ENCODE data around the gene AXDND1. TPM values are rescaled to one million over a fixed set of nuclear protein-coding genes. Genes with fewer than 3 reads are reported as not detected.

AXDND1 gene
- total RNA-seq, 2 donors from 2014 or later = not detected

GRCh38 chr1:179586107-179586823, 220.5 kb downstream of the AXDND1 start:
- H3K4me3 ChIP-seq = peak overlapping the region; percentile 26 to 48
- peaks cover 0 to 13% of the 10 kb centered on the region in 2 donors for H3K4me1 ChIP-seq
- H3K36me3 ChIP-seq = no peaks in the 10 kb centered on the region
- TF ChIP-seq, protein P1, sequence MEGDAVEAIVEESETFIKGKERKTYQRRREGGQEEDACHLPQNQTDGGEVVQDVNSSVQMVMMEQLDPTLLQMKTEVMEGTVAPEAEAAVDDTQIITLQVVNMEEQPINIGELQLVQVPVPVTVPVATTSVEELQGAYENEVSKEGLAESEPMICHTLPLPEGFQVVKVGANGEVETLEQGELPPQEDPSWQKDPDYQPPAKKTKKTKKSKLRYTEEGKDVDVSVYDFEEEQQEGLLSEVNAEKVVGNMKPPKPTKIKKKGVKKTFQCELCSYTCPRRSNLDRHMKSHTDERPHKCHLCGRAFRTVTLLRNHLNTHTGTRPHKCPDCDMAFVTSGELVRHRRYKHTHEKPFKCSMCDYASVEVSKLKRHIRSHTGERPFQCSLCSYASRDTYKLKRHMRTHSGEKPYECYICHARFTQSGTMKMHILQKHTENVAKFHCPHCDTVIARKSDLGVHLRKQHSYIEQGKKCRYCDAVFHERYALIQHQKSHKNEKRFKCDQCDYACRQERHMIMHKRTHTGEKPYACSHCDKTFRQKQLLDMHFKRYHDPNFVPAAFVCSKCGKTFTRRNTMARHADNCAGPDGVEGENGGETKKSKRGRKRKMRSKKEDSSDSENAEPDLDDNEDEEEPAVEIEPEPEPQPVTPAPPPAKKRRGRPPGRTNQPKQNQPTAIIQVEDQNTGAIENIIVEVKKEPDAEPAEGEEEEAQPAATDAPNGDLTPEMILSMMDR (IDR thresholded peaks at IDR 0.05) = peak; percentile 33 to 70
- DNase-seq (ENCODE audit: low spot score) = no peak
- peak overlapping the region; percentile 59 to 70 for H3K27ac ChIP-seq
- H3K9me3 ChIP-seq = no peaks in the 10 kb centered on the region
- H3K27me3 ChIP-seq = no peaks in the 10 kb centered on the region

DNA sequence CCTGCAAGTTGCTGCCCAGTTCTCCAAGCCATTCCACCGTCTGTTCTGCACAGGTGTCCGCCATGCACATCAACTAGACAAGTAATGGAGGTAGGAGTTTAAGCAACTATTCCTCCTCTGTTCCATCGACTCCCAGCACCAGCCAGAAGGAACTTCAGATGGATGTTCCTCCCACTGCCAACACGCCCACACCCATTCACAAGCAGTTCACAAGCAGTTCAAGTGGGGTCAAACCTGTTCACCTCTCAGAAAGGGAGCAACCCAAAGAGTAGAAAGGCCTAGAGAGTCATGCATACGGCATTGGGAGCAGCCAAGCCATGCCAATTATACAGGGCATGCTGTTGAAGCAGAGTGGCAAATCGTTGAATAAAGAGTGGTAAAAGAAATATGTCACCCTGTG, 221.6 kb downstream of the AXDND1 start:
- H3K36me3 ChIP-seq = no peaks in the 10 kb centered on the region
- TF ChIP-seq, protein P1 (IDR thresholded peaks at IDR 0.05) = no peak
- H3K27me3 ChIP-seq = peaks cover 5 to 9% of the 10 kb centered on the region in 2 donors
- no peaks in the 10 kb centered on the region for H3K9me3 ChIP-seq
- no peak for DNase-seq (ENCODE audit: low spot score)
- peaks cover 0 to 19% of the 10 kb centered on the region in 2 donors for H3K4me1 ChIP-seq
- no peak overlapping the region for H3K27ac ChIP-seq
- H3K4me3 ChIP-seq = no peak overlapping the region

DNA sequence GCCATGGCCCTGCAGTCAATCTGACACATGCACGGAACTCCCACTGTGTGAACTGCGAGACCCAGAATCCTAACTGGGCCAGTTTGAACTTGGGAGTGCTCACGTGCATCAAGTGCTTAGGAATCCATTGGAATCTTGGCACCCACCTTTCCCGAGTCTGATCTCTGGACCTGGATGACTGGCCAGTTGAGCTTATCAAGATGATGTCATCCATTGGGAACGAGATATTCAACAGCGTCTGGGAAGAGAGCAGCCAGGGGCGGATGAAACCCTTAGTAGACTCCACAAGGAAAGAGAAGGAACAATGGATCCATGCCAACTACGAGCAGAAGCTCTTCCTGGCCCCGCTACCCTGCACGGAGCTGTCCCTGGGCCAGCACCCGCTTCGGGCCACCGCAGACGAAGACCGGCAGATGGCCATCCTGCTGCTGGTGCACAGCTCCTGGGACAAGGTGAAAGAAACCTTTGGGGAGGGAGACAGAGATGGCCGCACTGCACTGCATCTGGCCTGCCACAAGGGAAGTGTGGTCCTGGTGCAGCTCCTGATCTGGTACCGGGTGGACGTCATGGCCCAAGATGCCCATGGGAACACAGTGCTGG, 222.8 kb downstream of the AXDND1 start:
- Histone ChIP-seq H3K27me3 (peaks cover 5 to 9% of the 10 kb centered on the region in 2 donors), H3K27ac (no peak overlapping the region)

DNA sequence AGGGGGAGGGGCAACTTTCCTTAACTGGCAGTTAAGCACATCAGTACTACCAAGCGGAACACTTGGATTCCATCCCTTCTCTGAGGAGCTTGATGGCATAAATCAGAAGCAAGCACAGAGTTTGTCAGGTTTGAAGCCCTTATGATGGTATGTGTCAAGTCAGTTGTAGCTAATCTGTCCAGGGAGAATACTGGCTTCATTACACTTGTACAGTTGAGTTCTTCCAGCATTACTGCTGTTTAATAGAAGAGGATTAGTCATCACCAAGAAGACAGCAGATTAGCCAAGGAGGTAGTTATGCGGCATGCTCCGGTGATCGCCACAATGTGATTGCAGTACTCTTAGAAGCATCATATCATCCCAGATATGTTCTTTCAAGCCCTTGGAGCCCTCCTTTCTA, 223.7 kb downstream of the AXDND1 start:
- TF ChIP-seq, protein P1 (IDR thresholded peaks at IDR 0.05) = no peak
- DNase-seq (ENCODE audit: low spot score) = no peak
- Histone ChIP-seq H3K9me3 (no peaks in the 10 kb centered on the region), H3K27me3 (peaks cover 5 to 9% of the 10 kb centered on the region in 2 donors), H3K4me1 (peaks cover 0 to 19% of the 10 kb centered on the region in 2 donors), H3K4me3 (no peak overlapping the region), H3K36me3 (no peaks in the 10 kb centered on the region), H3K27ac (no peak overlapping the region)

More for the DNA sequence above, 222.8 kb downstream of the AXDND1 start:
- no peak for DNase-seq (ENCODE audit: low spot score)
- Histone ChIP-seq H3K36me3 (no peaks in the 10 kb centered on the region), H3K9me3 (no peaks in the 10 kb centered on the region), H3K4me1 (peaks cover 0 to 19% of the 10 kb centered on the region in 2 donors), H3K4me3 (no peak overlapping the region)
- TF ChIP-seq, protein P1 (IDR thresholded peaks at IDR 0.05) = no peak

DNA sequence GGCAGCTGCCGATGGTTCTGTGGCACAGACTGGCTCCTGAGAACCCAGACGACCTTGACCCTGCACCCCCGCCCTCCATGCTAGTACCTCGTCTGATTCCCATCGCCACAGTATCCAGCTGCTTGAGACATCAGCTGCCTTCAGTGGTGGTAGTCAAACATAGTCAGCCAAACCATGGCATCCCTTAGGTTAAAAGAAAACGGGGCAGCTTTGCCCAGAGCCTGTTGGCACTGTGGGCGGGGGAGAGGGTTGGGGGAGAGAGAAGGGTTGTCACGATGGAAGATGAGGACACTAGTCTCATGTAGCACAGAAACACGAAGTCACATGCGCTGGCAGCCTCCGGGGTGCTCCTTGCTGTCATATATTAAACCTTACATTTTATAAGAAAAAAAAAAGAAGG, 224.9 kb downstream of the AXDND1 start:
- no peaks in the 10 kb centered on the region for H3K9me3 ChIP-seq
- TF ChIP-seq, protein P1 (IDR thresholded peaks at IDR 0.05) = no peak
- no peak for DNase-seq (ENCODE audit: low spot score)
- no peaks in the 10 kb centered on the region for H3K36me3 ChIP-seq
- no peak overlapping the region for H3K4me3 ChIP-seq
- H3K27ac ChIP-seq = no peak overlapping the region
- peaks cover 5 to 9% of the 10 kb centered on the region in 2 donors for H3K27me3 ChIP-seq
- peaks cover 0 to 18% of the 10 kb centered on the region in 2 donors for H3K4me1 ChIP-seq

All from right atrium auricular region (tissue), 2 donors.